Glomerular endothelial cell (primary cell): ENCODE results near the gene CCT6A. TPM values are rescaled to one million over a fixed set of nuclear protein-coding genes. Genes with fewer than 3 reads are reported as not detected.
"Not testable (repeated sequence)": the region's sequence is repeated elsewhere in the genome, so short reads cannot be mapped to it uniquely, and the experiment has no call there.

Experiments used
- DNase-seq: peaks from one replicate; pipeline ENCODE4 v3.0.0-alpha.2; 2011; ENCODE audit warnings: low read depth, low spot score; ENCODE audit errors: extremely low read depth
- total RNA-seq: library from RNA; depleted of rRNA; stranded (reverse); fragments of >200 nt; gene quantifications from 2 replicates; pipeline ENCODE4 v1.2.3, GENCODE V29; 2015

CCT6A gene, protein sequence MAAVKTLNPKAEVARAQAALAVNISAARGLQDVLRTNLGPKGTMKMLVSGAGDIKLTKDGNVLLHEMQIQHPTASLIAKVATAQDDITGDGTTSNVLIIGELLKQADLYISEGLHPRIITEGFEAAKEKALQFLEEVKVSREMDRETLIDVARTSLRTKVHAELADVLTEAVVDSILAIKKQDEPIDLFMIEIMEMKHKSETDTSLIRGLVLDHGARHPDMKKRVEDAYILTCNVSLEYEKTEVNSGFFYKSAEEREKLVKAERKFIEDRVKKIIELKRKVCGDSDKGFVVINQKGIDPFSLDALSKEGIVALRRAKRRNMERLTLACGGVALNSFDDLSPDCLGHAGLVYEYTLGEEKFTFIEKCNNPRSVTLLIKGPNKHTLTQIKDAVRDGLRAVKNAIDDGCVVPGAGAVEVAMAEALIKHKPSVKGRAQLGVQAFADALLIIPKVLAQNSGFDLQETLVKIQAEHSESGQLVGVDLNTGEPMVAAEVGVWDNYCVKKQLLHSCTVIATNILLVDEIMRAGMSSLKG
- total RNA-seq = 120 and 154 TPM in 2 replicates

DNA sequence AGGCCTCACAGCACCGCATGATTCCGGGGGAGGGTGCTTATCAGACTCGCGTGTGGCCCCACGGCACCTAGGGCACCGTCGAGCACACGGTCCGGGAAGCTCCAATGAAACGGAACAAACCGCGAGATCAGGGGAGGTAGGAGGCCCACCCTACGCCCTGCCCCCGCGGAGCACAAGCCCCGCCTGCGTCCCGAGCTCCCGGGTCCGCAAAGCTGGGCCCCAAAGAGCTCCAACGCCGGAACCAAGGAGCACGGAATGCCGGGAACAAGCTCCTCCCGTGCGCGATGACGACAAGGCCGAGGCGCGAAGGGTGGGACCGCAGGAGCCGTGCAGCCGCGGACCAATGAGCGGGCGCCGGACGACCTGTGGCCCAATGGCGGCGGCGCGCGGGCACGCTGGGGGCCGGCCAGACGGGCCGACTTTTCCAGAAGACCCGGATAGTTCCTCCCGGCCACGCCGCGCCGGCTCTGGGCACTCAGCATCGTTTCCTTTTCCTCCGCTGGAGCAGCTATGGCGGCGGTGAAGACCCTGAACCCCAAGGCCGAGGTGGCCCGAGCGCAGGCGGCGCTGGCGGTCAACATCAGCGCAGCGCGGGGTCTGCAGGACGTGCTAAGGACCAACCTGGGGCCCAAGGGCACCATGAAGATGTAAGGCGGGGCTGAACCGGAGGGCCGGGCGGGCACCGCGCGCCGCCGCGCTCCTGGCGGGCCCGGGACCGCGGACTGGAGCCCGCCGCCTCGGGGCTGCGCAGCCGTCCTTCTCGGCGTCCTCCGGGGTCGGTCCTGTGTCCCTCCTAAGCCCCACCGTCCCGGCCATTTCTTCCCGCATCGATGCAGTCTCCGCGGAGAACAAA lies at the start of gene CCT6A, which contains the start of gene PSPH:
CCT6A (plus strand) TSS at position 427 of the 853 bp plus-strand sequence; CDS start at position 511, 84 bp downstream.
PSPH (minus strand) TSS at position 106 of the 853 bp plus-strand sequence. CDS start 30,232 bp downstream, outside the sequence.
- DNase-seq = no peak

DNA sequence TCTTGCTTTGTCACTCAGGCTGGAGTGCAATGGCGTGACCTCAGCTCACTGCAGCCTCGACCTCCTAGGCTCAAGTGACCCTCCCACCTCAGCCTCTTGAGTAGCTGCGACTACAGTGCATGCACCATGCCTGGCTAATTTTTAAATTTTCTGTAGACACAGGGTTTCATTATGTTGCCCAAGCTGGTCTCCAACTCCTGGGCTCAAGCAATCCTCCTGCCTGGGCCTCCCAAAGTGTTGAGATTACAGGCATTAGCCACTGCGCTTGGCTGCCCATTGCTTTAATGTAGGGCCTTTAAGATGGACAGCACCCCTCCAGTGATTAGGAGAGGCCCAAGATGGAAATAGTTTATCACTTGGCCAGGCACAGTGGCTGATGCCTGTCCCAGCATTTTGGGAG lies 47.8 kb upstream of the CCT6A start:
- no peak for DNase-seq

DNA sequence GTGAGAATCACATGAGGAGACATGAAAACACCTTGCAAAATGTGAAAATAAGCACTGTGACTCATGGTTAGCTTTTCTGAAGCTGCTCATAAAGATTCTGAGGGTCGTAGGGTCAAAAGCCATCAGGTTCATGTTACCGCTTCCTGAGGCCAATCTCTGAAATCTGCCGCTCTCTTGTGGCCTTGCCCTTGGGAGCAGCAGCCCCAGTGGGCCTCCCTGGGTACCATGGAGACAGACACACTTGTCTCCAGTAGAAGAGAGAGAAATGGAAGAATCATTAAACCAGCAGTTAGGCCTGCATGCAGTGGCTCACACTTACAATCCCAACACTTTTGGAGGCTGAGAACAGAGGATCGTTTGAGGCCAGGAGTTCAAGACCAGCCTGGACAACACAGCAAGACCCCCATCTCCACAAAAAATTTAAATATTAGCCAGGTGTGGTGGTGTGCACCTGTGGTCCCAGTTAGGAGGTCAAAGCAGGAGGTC lies 44.4 kb upstream of the CCT6A start:
- no peak for DNase-seq

DNA sequence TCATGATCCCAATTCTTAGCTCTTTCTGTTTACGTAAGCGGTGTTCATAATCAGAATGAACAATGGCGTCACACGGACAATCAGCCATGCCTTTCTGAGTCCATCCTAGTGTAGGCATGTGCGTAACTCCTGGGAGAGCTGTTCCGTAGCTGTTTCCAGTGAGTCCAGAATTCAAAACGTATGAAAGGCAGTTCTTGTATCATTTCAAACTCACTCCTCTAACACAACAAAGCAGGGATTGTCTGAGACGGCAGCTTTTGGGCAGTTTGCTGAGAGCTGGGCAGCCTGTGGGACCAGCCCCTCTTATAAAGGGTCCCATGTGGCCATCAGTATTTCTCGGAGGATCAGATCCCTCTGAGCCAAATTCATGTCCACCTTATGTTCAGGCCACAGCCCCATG lies 43.7 kb upstream of the CCT6A start:
- no peak for DNase-seq

DNA sequence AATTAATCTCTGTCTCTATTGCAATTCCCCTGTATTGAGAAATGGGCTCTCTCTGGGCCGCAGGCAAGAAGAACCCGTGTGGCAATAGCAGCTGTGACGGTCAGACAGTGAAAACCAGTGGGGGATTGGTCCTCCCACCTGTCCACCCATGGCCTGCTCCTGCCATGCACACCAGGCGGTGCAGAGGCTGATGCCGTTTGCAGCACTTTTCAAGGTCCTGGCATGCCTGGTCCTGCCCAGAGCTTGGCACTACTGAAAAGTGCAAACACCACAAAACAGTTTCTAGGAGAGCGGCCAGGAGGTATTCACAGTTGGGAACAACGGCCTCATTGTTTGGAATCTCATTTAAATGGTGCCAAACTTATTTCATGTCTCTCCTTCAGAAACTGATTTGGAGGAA lies 41.9 kb upstream of the CCT6A start:
- no peak for DNase-seq

DNA sequence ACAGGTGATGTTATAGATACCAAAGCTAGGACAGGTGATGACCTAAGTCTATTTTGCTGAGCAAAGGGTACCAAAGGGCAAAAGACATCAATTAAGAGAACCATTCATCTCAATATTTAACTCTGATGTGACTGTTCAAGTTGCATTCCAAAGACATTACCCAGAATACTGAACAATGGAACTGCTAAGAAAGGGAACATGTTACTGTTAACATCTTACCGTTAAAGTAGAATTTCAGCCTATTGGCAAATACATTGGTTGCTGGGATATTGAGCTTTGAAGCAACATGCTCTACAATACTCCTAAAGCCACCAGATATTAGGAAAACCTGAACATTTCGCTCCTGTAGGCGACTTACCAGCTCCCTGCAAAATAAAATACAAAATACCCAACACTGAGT lies 34.5 kb upstream of the CCT6A start:
- not testable (repeated sequence) for DNase-seq

DNA sequence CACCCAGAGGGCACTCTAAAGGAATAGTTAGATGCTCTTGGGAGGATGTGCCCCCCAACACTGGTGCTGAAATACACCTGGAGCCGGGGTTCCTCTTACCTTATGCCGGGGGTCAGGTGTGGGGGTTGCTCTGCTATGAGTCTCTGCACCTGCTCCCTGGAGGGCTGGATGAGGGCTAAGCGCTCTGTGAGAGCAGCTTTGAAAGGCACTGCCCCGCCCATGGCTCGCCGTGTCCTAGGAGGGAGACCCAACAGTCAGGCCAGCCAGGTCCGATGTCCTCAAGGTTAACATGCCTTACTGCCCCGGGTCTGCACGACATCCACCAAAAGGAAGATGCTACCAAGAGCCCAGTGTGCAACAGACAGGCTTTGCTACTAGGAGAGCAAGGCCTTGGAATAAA lies 32.1 kb upstream of the CCT6A start:
- DNase-seq = no peak

DNA sequence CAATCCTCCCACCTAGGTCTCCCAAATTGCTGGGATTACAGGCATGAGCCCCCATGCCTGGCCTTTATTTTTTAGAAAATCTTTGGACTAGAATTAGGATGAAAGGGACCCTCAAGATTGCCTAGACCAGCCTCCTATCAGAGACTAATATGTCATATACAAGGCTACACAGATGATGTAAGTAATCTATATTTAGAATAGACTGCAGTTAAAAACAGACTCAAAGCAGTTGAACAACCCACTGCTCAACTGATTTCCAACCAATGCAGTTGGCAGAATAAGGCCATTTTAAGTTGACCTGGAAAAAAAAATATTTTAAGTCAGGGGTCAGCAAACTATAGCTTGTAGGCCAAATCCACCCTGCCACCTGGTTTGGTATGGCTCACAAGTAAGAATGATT lies 28.1 kb upstream of the CCT6A start:
- no peak for DNase-seq

DNA sequence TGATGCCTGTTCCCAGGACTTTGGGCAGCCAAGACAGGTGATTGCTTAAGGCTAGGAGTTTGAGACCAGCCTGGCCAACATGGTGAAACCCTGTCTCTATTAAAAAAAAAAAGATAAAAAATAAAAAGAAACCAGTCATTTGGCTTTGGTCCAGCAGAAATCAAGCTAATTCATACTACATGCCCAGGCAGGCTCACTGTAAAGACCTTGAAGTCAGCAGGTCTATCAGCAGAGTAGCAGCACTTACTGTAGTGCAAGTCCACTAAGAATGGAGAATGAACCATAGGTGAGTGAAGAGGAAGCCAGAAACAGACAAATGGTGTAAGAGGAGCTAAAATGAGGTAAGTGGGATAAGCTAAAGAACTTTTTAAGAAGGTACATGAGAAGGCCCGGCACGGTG lies 25.0 kb upstream of the CCT6A start:
- DNase-seq = no peak

DNA sequence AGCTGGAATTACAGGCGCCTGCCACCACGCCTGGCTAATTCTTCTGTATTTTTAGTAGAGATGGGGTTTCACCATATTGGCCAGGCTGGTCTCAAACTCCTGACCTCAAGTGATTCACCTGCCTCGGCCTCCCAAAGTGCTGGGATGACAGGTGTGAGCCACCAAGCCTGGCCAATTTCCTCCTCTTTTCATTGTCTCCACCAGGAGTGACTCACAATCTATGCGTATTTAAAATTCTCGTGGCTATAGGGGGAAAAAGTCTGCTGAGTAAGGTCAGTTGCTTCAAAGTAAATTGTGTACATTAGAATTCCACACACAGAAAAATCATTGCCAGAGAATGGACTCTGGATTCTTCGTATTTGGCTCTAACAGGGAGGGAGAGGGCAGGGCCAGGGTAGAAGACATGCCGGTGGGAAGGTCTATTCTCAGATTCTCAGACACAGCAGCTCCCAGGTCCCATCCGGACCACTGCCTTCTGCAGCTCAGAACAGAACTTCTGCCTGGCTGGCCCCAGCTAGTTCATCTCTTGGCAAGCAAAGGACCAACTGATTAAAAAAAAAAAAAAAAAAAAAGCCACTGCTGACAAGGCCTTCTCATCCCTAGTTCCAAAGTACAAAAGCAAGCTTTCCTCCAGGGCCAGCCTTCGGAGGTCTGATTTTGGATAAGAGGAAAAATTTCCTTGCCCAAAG lies 22.5 kb upstream of the CCT6A start:
- no peak for DNase-seq

DNA sequence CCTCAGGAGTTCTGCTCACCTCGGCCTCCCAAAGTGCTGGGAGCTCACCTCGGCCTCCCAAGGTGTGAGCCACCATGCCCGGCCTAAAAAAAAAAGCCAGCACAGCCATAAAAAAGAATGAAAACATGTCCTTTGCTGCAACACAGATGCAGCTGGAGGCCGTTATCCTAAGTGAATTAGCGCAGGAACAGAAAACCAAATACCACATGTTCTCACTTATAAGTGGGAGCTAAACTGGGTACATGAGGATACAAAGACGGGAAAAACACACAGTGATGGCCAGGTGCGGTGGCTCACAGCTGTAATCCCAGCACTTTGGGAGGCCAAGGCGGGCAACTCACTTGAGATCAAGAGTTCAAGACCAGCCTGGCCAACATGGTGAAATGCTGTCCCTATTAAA lies 21.2 kb upstream of the CCT6A start:
- DNase-seq = no peak

DNA sequence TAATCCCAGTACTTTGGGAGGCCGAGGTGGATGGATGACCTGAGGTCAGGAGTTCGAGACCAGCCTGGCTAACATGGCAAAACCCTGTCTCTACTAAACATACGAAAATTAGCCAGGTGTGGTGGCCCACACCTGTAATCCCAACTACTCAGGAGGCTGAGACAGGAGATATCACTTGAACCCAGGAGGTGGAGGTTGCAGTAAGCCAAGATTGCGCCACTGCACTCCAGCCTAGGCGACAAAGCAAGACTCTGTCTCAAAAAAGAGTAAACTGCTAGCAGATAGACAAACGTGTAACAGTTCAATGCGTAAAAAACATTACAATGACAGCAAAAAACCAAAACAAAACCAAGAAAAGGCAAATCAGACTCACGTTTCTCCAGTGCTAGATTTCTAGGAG lies 20.0 kb upstream of the CCT6A start:
- DNase-seq = not testable (repeated sequence)

DNA sequence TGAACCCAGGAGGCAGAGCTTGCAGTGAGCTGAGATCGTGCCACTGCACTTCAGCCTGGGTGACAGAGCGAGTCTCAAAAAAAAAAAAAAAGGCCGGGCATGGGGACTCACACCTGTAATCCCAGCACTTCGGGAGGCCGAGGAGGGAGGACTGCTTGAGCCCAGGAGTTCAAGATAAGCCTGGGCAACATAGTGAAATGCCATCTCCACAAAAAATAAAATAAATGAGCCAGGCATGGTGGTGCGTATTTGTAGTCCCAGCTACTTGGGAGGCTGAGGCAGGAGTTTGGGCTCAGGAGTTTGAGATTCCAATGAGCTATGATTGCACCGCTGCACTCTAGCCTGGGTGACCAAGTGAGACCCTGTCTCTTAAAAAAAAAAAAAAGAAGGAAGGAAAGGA lies 19.0 kb upstream of the CCT6A start:
- not testable (repeated sequence) for DNase-seq

DNA sequence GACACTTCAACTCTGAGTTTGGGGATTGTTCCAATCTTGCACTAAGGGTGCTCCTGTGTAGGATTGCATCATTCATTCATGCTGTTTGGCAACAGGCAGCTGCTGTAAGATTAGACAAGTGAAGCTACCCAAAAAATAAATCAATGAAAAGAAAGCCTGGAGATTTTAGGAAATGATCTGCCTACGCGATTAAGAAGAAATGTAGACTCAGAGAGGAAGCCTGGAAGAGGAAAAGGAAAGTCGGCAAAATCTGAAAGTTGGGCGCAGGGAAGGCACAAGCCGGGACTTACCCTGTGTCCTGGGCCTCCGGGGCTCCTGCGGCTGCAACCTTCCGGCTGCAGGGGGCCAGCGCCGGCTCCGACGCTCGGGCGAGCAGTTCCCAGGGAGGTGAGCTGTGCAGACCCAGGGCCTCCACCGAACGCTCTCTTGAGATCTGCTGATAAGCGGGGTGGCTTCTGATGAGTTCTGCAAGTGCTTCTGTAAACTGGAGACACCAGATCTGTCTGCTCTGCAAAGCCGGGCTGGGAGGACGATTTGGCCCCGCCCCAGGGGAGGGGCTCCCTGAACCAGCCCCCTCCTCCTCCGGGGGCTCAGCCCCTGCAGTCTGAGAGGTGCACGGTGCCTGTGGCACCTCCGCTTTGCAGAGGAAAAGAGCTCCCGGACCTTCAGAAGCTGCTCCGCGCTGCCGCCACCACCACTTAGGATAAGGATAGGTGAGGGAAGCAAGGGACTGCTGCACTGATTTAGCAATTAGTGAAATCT lies 17.7 kb upstream of the CCT6A start:
- no peak for DNase-seq

DNA sequence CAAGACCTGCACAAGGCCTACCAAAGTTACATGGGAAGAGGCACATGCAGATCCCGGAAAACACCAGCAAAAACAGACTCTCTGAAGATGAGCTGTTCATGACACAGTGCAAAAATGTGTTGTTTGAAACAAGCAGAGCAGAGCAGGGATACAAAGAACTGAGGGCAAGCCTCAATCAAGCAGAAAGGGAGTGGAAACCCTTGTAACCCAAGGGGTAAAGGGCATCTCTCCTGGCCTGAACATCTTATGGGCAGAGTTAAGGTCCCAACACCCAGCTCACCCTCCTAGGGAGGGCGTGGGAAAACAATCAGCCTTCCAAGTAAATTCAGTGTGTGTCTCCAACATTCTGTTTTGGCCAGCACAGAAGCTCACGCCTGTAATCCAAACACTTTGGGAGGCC lies 10.8 kb upstream of the CCT6A start:
- DNase-seq = no peak

DNA sequence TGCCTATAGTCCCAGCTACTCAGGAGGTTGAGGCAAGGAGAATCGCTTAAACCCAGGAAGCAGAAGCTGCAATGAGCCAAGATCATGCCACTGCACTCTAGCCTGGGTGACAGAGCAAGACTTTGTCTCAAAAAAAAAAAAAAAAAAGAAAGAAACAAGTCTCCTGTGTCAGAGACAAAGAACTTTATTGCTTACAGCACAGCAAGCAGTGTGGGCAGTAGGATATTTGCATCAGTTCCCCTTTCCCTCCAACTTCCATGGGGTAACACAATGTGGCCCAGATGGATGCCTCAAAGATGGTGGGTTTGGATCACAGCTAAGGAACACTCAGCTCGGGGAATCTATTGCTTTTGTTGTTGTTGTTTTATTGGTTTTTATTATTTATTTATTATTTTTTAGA lies 5.8 kb upstream of the CCT6A start:
- DNase-seq = not testable (repeated sequence)

DNA sequence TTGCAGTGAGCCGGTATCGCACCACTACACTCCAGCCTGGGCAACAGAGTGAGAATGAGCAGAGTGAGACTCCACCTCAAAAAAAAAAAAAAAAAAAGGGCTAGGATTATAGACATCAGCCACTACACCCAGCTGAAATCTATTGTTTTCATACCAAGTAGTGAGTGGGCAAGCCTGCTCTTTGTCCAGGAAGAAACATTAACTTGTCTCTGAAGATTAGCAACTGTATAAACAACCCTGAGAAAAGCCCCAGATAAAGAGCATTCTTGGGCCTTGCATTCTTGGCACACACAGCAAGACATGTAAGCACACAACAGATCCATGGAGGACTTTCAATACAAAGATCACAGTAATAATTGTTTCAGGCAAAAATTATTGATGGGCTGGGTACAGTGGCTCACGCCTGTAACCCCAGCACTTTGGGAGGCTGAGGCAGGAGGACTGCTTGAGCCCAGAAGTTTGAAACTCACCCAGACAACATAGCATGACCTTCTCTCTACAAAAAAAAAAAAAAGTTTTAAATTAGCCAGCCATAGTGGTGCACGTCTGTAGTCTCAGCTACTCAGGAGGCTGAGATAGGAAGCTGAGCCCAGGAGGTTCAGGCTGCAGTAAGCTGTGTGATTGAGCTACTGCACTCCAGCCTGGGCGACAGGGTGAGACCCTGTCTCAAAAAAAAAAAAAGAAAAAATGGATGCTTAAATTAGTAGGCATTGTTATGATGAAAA lies 4.7 kb upstream of the CCT6A start:
- peak; percentile 89 for DNase-seq

DNA sequence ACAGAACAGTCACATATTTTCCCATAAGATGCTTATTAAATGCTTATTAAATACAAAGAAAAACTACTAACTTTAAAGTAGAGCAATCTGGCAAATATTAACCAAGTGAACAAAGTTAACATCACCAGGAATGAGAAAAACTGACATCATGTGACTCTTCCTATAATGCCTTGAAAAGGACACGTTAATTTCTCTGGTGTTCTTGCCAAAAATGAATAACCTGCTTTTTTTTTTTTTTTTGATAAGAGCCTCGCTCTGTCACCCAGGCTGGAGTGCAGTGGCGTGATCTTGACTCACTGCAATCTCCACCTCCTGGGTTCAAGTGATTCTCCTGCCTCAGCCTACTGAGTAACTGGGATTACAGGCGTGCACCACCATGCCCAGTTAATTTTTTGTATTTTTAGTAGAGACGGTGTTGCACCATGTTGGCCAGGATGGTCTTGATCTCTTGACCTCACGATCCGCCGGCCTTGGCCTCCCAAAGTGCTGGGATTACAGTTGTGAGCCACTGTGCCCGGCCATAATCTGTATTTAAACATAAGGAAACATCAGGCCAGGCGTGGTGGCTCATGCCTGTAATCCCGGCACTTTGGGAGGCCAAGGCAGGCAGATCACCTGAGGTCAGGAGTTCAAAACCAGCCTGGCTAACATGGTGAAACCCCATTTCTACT lies 4.0 kb upstream of the CCT6A start:
- not testable (repeated sequence) for DNase-seq

DNA sequence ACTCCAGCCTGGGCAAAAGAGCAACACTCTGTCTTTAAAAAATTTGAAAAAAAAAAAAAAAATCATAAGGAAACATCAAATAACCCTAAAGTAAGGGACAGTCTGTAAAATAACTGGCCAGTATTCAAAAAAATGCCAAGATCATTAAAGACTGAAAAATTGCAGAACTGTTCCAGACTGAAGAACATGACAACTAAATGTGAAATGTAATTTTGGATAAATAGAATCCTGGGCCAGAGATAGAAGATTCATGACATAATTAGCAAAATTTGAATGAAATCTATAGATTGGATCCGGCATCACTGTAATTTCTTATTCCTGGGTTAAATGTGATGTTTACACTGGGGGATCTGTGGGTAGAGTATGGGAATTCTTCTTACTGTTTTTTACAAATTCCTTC lies 3.3 kb upstream of the CCT6A start:
- no peak for DNase-seq
